CD4-positive, alpha-beta T cell treated with Interleukin-10 for 1 hour (primary cell): ENCODE measurements around the gene SYT3.
"Not testable (repeated sequence)": the region's sequence is repeated elsewhere in the genome, so short reads cannot be mapped to it uniquely, and the experiment has no call there.

ENCODE experiments used
- DNase-seq: peaks from one replicate; pipeline ENCODE4 v3.0.0-alpha.2; 2020

Gene SYT3

DNA sequence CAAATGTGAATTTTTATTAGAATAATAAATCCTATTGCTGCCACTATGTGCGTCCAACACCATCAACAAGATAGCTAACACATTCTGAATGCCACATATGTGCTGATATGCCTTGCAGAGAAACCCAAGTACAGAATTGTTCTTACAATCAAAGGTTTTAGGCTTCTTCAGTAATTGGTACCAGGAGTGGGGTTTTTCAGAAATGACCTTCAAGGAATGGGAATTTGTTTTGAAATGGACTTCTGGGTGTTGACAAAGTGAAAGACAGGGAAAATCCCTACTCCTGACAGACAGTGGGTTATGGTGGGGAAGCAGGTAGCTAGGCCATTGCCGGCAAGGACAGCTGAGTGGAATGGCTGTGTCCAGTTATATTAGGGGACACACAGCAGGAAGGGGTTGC, 5.7 kb downstream of the SYT3 start:
- no peak for DNase-seq

DNA sequence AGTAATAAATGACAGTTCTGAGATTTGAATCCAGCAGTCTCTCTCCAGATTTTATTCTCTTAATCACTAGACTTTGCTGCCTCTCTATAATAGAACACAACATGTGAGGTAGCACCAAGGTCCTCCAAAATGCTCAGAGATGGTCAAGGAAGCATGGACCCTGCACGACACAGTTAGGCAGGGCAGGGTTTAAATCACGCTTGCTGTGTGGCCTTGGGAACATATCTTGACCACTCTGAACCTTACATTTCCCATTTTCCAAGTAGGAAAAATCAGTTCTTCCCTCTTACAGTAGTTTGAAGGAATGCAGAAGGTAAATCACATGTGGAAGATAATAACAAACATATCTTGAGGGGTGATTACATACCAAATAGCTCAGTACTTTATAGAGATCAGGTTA, 6.3 kb downstream of the SYT3 start:
- DNase-seq: no peak

DNA sequence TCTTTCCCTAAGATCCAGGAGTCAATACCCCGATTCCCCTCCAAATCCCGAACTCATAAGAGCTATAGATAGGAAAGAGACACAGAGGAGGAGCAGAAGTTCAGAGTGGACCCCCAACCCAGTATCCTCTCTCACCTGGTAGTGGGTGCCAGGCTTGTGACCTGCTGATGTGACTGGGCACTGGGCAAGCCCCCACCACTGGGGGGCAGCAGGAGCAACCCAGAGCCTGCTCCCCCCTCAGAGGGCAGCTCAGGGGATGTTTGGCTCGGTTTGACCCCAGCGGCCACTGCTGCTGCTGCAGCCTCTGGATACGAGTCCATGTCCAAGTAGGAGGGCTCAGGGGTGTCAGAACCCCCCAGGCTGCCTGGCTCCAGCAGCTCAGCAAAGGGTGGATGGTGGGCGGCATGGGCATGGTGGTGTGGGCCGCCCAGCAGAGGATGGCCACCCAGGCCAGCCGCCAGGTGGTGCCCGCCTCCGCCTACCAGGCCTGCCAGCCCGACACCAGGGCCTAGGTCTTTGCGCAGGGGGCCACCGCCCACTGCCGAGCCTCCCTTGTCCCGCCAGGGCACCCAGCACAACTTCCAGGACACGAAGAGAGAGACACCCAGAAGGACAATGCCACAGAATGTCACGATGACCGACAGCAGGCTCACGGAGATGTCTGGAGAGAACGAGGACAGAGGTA, 7.4 kb downstream of the SYT3 start:
- DNase-seq: no peak

DNA sequence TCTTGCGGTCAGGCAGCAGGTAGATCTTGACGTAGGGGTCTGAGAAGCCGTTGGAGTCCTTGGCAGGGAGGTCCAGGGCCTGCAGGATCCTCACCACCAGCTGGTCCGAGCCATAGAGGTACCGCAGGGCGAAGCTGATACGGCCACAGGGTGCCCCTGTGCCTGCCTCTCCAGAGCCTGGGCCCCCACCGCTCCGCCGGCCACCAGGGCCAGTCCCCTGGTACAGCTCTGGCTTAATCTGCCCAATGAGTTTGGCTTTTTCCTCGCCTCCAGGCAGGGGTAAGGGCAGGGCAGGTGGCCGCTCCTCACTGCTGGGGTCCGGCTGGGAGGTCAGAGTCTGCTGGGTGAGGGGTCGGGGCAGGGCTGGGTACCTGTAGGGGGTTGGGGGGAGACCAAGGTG, 9.9 kb downstream of the SYT3 start:
- DNase-seq: no peak

DNA sequence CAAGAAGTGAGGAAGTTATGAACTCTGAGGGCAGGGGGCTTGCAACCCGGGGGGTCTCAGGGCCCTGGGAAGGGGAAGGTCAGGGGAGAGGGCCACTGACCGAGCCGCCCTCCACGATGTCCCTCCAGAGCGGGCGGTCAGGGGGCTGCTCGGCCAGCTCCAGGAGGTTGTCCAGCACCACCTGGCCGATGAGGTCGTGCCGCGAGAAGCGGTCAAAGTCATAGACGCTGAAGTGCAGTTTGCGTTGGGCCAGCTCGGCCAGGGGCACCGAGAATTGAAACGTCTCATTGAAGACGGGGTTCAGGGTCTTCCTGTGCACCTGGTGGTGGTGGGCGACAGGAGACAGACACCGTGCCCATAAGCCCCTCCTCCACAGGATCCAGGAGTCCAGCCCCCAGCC, 10.5 kb downstream of the SYT3 start:
- DNase-seq: no peak

DNA sequence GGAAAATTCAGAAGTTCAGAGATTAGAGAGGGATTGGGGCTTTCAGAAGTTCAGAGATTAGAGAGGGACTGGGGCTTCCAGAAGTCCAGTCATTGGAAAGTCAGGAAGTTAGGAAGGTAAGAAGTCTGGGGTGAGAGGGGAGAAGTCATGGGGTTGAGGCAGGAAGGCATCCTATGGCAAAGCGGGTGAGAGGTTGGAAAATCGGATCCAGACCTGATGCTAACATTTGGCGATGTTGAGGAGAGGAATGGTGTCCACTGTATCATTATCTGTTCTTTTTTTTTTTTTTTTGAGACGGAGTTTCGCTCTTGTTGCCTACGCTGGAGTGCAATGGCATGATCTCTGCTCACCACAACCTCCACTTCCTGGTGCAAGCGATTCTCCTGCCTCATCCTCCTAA, 11.1 kb downstream of the SYT3 start:
- DNase-seq: no peak

DNA sequence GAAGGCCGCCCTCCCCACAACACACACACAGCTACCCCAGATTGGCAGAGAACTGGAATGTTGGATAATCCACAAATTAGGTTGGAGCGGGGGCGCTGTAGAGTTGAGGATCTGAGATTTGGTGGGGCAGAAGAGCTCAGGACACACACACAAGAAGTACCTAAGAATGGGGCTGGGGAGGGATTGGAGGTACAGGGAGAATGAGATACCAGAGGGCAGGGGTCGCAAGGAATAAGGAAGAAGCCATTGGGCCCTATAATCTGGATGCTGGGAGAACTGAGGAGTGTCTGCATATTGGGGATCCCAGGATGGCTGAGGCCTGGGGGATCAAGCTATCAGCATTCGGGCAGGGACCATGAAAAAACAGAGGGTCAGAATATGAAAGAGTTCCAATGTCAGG, 11.5 kb downstream of the SYT3 start:
- no peak for DNase-seq

DNA sequence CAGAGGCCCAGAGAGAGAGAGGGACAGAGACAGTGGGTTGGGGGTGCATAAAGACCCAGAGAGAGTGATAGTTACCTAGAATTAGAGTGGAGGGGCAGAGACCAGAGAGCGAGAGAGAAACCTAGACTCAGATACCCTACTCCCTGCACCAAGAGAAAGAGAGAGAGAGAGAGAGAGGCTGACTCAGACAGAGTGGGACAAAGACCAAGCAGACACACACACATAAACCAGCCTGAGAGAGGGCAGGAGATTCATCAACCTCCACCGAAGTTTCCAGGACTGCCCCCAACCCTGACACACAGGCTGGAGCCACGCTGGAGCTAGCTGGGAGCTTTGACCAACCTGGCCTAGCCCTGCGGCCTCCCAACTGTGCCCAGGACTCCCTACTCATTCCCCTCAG, 12.9 kb downstream of the SYT3 start:
- DNase-seq: no peak

DNA sequence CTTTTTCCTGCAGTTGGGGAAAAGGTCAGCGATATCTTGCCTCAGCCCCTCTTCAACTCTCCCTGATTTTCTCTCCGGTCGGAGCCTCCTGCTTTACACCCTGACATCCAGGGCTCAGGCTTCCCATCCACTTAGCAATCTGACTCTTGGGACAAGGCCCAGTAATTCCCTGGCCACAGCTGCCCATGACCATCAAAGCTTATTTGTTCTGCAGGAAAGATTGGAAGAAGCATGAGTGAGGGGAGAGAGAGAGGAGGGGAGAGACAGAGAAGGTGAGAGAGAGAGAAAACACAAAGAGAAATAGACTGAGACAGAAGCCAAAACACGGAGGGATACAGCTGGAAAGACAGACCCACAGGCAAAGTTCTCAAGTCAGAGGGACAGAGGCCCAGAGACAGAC, 13.7 kb downstream of the SYT3 start:
- no peak for DNase-seq

DNA sequence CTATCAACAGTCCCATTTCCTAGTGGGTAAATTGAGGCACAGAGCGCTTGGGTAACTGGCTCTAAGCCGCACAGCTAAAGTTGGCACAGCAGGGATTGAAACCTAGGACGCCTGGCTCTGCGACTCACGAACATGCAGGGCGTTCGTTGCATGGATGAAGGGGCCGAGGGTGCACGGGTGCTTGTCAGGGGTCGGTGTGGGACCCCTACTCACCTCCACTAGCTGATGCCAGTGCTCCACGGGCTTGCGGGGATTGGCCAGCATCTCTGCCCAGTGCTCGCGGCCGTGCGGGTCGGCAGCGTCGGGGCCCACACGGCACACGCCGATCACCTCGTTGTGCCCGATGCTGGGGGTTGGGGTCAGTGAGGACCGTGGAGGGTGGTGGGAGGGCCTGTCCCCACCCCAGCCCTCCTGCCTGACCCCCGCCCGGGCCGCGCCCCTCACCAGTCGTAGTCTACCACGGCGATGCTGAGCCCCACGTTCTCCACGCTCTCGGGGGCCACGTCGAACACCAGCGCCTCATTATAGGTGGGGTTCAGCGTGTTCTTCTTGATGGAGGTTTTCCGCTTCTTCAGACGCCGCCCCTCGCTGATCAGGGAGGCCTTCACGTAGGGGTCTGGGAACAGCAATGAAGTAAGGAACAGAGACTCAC, 14.6 kb downstream of the SYT3 start:
- DNase-seq: no peak

DNA sequence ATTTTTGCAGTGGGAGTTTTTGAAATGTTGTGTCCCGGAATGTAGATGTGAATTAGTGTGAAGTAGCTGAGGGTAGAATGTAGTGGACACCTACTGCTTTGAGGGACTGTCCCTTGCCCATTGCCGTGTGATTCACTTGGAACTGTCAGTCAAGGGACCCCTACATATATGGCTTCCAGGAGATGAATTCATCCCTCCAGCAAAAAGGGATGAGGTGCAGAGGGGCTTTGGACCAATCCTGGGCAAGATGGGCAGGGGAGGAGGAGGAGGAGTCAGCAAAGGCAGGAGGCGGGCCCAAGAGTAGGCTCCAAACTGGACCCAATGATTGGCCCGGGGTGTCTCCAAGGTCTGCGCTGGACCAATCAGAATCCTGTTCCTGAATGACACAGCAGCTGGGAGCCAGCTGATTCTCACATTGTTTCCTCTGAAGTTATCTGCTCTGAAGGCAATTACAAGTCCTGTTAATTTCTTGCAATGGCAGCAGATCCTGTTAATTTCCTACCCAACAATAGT, 19.2 kb downstream of the SYT3 start:
- DNase-seq: not testable (repeated sequence)

DNA sequence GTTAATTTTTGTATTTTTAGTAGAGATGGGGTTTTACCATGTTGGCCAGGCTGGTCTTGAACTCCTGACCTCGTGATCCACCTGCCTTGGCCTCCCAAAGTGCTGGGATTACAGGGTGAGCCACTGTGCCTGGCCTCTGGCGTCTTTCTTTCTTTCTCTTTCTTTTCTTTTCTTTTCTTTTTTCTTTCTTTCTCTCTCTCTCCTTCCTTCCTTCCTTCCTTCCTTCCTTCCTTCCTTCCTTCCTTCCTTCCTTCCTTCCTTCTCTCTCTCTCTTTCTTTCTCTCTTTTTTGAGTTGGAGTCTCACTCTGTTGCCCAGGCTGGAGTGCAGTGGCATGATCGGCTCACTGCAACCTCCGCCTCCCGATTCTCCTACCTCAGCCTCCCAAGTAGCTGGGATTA, 20.5 kb downstream of the SYT3 start:
- not testable (repeated sequence) for DNase-seq

DNA sequence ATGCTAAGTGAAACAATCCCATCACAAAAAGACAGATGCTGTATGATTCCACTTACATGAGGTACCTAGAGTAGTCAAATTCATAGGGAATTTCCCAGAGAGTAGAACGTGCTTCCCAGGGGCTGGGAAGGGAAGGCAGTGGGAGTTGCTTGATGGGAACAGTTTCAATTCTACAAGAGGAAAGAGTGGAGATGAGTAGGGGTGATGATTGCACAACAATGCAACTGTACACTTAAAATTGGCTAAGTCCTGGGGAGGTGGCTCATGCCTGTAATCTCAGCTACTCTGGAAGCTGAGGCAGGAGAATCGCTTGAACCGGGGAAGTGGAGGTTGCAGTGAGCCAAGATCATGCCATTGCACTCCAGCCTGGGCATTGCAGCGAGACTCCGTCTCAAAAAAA, 21.3 kb downstream of the SYT3 start:
- not testable (repeated sequence) for DNase-seq

DNA sequence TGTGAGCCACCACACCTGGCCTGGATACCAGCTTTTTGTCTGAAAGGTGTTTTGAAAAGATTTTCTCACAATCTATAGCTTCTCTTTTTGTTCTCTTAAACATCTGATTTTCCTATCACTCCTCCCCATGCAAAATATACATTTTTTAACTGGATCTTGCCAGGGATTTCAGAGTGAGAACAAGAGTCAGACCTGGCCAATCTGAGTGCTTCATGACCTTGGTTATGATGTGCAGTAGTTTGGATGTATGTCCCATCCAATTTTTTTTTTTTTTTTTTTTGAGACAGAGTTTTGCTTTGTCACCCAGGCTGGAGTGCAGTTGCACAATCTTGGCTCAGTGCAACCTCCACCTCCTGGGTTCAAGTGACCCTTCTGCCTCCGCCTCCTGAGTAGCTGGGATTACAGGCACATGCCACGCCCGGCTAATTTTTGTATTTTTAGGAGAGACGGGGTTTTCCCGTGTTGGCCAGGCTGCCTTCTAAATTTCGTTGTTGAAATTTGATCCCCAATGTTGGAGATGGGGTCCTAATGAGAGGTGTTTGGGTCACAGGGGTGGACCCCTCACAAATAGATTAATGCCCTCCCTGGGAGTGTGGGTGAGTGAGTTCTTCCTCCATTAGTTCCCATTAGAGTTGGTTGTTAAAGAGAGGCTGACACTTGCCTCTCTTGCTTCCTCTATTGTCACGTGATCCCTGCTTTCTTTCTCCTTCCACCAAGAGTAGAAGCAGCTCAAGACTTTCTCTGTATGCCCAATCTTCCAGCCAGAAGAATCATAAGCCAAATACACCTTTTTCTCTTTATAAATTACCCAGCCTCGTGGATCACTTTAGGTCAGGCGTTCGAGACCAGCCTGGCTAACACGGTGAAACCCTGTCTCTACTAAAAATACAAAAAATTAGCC, 26.9 kb downstream of the SYT3 start:
- not testable (repeated sequence) for DNase-seq

DNA sequence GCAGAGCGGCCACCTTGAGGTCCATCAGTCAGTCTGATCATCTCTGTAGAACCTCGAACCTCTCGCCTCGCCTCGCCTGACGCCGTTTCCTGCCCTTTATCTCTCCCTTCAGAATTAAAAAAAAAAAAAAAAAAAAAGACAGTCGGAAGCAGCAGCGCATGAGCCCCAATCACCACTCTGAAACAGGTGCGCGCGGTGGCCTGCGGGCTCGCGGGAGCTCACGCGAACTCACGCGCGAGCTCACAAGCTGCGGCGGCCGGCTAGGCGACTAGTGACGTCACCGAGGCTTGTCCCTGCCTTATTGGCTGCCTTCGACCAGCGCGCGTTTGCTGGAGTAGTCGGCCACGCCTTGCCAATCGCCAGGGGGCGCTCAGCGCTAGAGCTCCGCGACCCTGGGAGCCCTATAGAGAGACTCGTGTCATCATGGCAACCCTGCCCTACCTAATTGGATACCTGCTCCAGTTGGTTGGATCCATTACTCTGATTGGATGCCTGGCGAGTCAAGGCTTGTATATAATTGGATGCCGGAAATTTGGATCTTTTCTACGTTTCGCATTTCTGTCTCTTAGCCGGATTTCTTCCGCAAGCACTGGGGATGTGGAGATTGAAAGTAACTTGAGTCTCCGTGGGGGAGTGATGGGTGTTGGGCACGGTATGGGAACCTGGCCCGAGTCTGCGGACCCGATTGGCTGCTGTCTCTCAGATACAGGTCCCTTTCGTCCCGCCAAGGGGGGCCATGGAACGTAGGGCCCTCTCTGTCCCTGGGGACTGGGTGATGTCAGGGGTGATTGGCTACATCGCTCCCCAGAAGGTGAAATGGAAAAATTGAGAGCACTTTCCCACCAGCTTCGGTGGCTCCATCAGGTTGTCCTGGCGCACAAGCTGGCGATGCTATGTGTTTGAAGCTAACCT, 31.6 kb downstream of the SYT3 start:
- DNase-seq: peak; percentile 75

DNA sequence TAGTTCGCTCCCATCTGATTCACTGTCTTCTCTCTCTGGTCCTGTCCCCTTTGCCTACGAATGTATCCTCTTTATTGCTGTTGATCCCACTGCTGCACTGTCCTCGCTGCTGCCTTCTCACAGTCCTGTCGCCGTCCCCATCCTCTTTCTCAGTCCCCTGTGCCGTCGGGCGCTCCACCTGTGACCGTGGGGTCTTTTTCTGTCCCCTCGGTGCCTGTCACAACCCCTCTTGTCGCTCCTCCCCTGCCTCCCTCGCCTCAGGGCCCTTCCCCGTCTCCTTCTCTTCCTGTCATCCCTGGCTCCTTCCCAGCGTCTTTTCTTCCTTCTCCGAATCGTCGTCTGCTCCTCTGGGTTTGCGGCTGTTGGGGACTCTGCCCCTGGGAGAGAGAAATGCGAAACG, 32.3 kb downstream of the SYT3 start:
- no peak for DNase-seq

DNA sequence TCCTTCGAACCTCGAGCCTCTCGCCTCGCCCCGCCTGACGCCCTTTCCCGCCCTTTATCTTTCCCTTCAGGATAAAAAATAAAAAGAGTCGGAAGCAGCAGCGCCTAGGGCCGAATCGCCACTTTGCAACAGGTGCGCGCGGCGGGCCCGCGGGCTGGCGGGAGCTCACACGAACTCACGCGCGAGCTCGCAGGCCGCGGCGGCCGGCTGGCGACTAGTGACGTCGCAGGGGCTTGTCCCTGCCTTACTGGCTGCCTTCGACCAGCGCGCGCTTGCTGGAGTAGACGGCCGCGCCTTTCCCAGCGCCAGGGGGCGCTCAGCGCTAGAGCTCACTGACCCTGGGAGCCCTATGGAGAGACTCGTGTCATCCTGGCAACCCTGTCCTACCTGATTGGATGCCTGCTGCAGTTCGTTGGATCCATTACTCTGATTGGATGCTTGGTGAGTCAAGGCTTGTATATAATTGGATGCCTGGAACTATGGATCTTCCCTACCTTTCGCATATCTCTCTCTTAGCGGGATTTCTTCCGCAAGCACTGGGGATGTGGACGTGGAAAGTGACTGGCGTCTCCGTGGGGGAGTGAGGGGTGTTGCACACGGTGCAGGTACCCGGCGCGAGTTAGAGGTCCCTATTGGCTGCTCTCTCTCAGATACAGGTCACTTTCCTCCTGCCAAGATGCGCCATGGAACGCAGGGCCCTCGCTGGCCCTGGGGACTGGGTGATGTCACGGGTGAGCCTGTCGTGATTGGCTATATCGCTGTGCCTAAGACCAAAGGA, 33.4 kb downstream of the SYT3 start:
- DNase-seq: not testable (repeated sequence)

DNA sequence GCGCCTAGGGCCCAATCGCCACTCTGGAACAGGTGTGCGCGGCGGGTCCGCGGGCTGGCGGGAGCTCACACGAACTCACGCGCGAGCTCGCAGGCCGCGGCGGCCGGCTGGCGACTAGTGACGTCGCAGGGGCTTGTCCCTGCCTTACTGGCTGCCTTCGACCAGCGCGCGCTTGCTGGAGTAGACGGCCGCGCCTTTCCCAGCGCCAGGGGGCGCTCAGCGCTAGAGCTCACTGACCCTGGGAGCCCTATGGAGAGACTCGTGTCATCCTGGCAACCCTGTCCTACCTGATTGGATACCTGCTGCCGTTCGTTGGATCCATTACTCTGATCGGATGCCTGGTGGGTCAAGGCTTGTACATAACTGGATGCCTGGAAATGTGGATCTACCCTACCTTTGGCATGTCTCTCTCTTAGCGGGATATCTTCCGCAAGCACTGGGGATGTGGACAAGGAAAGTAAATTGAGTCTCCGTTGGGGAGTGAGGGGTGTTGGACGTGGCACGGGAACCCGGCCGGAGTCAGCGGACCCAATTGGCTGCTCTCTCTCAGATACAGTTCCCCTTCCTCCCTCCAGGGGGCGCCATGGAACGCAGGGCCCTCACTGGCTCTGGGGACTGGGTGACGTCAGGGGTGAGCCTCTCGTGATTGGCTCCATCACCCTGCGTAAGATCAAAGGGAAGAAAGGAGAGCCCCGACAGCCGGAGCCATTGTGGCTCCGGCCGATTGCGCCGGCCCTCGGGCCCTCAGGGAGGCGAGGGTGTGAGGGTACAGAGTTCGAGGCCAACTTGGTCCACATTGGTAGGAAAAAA, 35.2 kb downstream of the SYT3 start:
- peak; percentile 3 for DNase-seq

DNA sequence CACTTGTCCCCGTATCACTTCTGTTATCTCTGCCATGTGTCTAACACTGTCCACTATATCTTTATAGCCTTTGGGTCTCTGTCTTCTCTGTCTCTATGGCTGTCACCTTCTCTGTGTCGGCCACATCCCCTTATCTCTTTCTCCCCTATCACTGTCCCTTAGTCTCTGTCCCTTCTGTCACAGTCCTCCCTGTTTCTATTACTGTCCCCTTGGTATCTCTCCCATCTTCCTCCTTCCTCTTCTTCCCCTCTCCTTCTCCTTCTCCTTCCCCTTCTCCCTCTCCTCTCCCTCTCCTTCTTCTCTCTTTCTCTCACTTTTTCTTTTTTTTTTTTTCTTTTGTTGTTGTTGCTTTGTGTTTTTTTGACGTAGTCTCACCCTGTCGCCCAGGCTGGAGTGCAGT, 36.7 kb downstream of the SYT3 start:
- DNase-seq: no peak

DNA sequence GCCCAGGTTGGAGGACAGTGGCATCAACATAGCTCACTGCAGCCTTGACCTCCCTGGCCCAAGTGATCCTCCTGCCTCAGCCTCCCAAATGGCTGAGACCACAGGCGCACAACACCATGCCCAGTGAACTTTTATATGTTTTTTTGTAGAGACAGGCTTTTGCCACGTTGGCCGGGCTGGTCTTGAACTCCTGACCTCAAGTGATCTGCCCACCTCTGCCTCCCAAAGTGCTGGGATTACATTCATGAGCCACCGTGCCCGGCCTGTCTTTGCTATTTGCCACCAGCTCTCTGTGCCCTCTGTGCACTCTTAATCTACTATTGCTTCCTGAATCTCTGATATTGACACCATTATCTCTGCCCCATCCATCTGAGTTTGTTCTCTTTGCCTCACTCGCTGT, 37.2 kb downstream of the SYT3 start:
- DNase-seq: no peak

DNA sequence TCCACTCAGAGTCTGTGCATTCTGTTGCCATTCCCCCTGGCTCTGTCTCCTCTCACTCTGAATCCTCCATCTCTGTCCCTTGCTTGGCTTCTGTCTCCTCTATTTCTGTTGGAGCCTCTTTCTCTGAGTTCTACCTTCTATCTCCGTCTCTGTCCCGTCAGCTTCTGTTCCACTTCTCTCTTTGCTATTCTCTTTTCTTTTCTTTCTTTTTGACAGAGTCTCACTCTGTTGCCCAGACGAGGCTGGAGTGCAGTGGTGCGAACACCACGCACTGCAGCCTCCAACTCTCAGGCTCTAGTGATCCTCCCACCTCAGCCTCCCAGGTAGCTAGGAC, 37.6 kb downstream of the SYT3 start:
- no peak for DNase-seq
